Testis (tissue), 5 donors: ENCODE data around the gene ZNF556. TPM values are rescaled to one million over a fixed set of nuclear protein-coding genes. Genes with fewer than 3 reads are reported as not detected.

Source experiments
- DNase-seq: peaks from one replicate; pipeline ENCODE4 v3.0.0-alpha.2; 2019
- H3K27ac ChIP-seq, 2 donors: fragments of 200-600 bp; sonication (generic); one replicate each; pipeline ENCODE4 v1.5.1; 2019
- H3K27me3 ChIP-seq: fragments of 200-600 bp; sonication (generic); one replicate; pipeline ENCODE4 v1.5.1; 2019
- H3K36me3 ChIP-seq: fragments of 200-600 bp; sonication (generic); one replicate; pipeline ENCODE4 v1.5.1; 2017; ENCODE audit warnings: low read depth; ENCODE audit errors: missing control alignments
- H3K4me1 ChIP-seq: fragments of 200-600 bp; sonication (generic); one replicate; pipeline ENCODE4 v1.5.1; 2019
- H3K4me3 ChIP-seq, 2 donors: fragments of 200-600 bp; sonication (generic); one replicate each; pipeline ENCODE4 v1.5.1; 2017 to 2019
- H3K9me3 ChIP-seq: fragments of 200-600 bp; sonication (generic); one replicate; pipeline ENCODE4 v1.5.1; 2017
- POLR2A ChIP-seq: fragments of 450-650 bp; IDR thresholded peaks from one replicate; pipeline ENCODE4 v1.6.1; 2017; ENCODE audit warnings: antibody characterized with exemption, mild to moderate bottlenecking, moderate library complexity
- WGBS, 2 donors: methylation state at CpG; one replicate each; pipeline ENCODE4 v1.1.5; 2018; 5-methylcytosine and 5-hydroxymethylcytosine counted together
- intact Hi-C: fragments of 100-400 bp; cut with DNase I; formaldehyde crosslinking; loops from one replicate; pipeline ENCODE4 v1.15.1; 2023; ENCODE audit warnings: low total_unique reads
- long read RNA-seq, 2 donors: transcript quantifications; one replicate each; lab custom pipeline, GENCODE V29; 2026
- polyA plus RNA-seq: library from polyadenylated mRNA; stranded (reverse); fragments of 350-450 nt; fragmentation: Illumina TruSeq; extraction: RNeasy Lipid Tissue Mini Kit (QIAGEN cat#74804); gene quantifications from one replicate; pipeline ENCODE4 v1.2.3, GENCODE V29; 2014; ENCODE audit warnings: low read depth, low replicate concordance; ENCODE audit not compliant: insufficient read depth
- total RNA-seq, 2 donors: library from RNA; depleted of rRNA; stranded (reverse); fragments of >200 nt; gene quantifications; one replicate each; pipeline ENCODE4 v1.2.3, GENCODE V29; 2016
- TF ChIP-seq, protein P1 (sequence below), 3 experiments: fragments of 450-650 bp in 2 of 3; fragments of 200-600 bp in 1 of 3; sonication (generic) in 1 of 3; IDR thresholded peaks; one replicate each; pipeline ENCODE4 v1.5.1; 2016 to 2019; ENCODE audit warnings: antibody characterized with exemption in 3 of 3, mild to moderate bottlenecking in 2 of 3, moderate library complexity in 1 of 3

The ZNF556 gene
- total RNA-seq (1 to 10 TPM; 2.3 to 2.4 TPM), polyA plus RNA-seq (1.9 TPM)
- long read RNA-seq, donor 1 = 0 reads
- long read RNA-seq, donor 2 = 0 reads

DNA sequence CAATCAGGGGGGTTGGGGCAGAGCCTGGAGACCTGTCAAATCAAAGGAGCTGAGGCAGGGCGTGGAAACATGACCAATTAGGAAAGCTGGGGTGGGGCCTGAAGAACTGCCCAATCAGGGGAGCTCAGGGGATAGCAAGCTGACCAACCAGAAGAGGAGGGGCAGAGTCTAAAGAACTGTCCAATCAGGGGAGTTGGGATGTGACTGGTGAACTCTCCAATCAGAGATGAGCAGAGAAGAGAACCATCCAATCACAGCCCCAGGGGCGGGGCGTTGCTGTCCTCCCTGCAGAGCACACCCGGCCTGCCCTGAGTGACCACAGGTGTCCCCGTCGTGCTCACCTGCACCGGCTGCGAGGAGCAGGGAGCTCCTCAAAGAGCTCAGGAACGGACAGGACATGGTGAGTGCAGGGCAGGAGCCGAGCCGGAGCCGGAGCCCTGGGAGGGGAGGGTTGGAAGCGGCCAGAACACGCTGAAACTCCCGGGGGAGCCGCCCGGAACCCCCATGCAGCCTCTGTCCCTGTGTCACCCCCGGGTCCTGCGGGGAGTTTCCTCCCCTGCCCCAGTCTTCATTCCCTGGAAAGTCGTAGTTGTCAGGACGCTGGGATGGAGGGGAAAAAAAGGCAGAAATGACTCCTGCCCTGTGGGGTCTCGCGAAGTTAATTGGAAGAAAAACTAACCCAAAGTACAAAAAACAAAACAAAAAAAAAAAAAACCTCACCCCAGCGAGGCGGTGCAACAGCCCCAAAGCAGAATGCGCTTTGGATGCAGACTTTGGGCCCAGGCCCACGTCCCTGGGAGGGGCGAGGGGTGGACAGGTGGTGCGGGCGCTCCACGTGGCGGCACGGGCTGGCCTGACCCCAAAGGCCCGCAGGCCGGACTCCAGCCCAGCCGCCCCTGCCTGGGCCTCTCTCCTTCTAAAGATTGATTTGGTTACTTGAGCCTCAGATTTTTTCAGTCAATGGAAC, at the start of gene ZNF556:
TSS of gene ZNF556 (plus strand) at position 311 of the 967 bp plus-strand sequence. CDS start at position 398, 87 bp downstream.
- Histone ChIP-seq H3K4me3 (peak within 1 kb of the TSS; percentile 50), H3K4me1 (no peaks in the 10 kb centered on the region), H3K27ac (no peak within 1 kb of the TSS), H3K27me3 (no peaks in the 10 kb centered on the region), H3K9me3 (no peaks in the 10 kb centered on the region), H3K36me3 (no peaks in the 10 kb centered on the region)
- WGBS, 2 donors = 54 to 59% methylated on average over 36 of the region's 36 CpGs
- TF ChIP-seq POLR2A = no peak
- TF ChIP-seq, protein P1, sequence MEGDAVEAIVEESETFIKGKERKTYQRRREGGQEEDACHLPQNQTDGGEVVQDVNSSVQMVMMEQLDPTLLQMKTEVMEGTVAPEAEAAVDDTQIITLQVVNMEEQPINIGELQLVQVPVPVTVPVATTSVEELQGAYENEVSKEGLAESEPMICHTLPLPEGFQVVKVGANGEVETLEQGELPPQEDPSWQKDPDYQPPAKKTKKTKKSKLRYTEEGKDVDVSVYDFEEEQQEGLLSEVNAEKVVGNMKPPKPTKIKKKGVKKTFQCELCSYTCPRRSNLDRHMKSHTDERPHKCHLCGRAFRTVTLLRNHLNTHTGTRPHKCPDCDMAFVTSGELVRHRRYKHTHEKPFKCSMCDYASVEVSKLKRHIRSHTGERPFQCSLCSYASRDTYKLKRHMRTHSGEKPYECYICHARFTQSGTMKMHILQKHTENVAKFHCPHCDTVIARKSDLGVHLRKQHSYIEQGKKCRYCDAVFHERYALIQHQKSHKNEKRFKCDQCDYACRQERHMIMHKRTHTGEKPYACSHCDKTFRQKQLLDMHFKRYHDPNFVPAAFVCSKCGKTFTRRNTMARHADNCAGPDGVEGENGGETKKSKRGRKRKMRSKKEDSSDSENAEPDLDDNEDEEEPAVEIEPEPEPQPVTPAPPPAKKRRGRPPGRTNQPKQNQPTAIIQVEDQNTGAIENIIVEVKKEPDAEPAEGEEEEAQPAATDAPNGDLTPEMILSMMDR (IDR thresholded peaks at IDR 0.05) = no peak
- peak; percentile 95 for DNase-seq
- intact Hi-C loops = no loop called here

DNA sequence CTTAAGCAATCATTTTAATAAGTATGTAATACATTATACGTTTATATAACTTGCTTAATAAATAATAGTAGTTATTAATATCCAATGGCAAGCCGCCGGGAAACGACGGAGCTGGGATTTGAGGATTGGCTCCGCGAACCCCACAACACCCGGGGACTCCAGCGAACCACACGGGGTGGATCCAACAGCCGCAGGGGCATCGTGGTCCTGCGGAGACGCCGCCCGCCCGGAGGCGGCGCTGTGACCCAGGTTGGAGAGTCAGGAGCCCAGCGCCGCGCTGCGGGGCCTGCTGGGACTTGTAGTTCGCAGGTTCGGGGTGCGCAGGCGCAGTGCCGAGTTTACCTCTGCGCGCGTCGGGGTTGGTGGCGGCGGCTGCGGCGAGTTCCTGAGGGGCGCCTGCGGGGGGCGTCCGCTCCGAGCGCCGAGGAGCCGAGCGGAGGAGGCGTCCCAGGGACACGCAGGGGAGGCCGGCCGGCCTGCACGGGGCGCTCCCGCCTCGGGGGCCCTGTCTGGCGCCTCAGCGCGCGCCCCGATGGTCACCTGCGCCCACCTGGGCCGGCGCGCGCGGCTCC, 47.5 kb upstream of the ZNF556 start, which contains the start of gene ZNF554:
TSS of gene ZNF554 (plus strand) at position 329 of the 572 bp plus-strand sequence. CDS start at position 533, 204 bp downstream.
- intact Hi-C loops = no loop called here
- 0% methylated on average over 17 to 58 of the region's 64 CpGs for WGBS, 2 donors
- Histone ChIP-seq H3K27ac (no peak within 1 kb of the TSS), H3K4me1 (peaks cover 2% of the 10 kb centered on the region), H3K36me3 (no peaks in the 10 kb centered on the region), H3K4me3 (peak within 1 kb of the TSS; percentile 72 to 83), H3K9me3 (no peaks in the 10 kb centered on the region), H3K27me3 (no peaks in the 10 kb centered on the region)
- no peak for TF ChIP-seq POLR2A
- TF ChIP-seq, protein P1 (IDR thresholded peaks at IDR 0.05) = peak; percentile 95 to 99 (median 97)
- peak; percentile 98 for DNase-seq

DNA sequence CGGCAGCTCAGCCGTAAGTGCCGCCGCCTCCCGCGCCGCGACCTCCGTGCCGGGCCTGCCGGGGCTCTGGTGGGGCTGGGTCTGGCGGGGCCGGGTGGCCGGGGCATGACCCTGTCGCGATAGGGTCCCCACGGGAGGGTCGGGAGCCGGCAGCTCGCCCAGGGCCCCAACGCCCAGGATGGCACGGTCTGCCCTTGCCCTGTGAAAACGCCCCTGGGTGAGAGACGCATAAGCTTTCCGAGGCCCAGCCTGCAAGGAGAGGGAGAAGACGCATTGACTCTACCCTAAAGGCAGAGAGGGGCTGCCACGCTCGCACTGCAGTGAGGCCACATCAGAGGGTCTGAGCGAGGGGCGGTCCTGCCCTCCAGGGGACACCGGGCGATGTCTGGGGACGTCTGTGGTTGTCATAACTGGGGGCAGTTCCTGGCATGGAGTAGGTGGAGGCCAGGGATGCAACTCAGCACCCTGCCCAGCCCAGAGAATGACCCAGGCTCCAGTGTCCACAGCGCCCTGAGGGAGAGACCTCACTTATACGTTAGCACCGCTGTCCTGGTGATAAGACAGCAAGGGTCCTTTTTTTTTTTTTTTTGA, 46.9 kb upstream of the ZNF556 start:
- H3K36me3 ChIP-seq = no peaks in the 10 kb centered on the region
- peaks cover 2% of the 10 kb centered on the region for H3K4me1 ChIP-seq
- H3K4me3 ChIP-seq = peak overlapping the region; percentile 72 to 83
- H3K27me3 ChIP-seq = no peaks in the 10 kb centered on the region
- no peak overlapping the region for H3K27ac ChIP-seq
- no peaks in the 10 kb centered on the region for H3K9me3 ChIP-seq
- 1 to 2% methylated on average over 6 to 31 of the region's 36 CpGs for WGBS, 2 donors
- TF ChIP-seq, protein P1 (IDR thresholded peaks at IDR 0.05) = no peak
- no peak for TF ChIP-seq POLR2A
- intact Hi-C loops = no loop called here
- no peak for DNase-seq

DNA sequence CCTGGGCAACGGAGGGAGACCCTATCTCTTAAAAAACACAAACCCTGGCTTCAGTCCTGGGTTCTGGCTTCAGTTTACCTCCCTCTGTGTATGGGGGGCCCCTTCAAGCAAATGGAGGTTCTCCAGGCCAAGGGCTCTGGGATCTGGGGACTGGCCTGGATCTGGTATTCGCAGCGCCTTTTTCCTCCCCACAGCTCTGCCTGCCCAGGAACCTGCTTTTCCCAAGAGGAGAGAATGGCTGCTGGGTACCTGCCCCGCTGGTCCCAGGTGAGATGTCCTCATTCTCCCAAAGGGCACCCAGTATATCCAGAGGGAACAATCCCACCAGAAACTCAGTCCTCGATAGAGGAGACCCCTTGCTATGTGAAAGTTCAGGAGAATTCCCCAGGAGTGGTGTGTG, 44.3 kb upstream of the ZNF556 start:
- 95 to 98% methylated on average over 5 of the region's 5 CpGs for WGBS, 2 donors
- Histone ChIP-seq H3K4me1 (peaks cover 2% of the 10 kb centered on the region), H3K27ac (no peak overlapping the region), H3K9me3 (no peaks in the 10 kb centered on the region), H3K36me3 (no peaks in the 10 kb centered on the region), H3K4me3 (no peak overlapping the region), H3K27me3 (no peaks in the 10 kb centered on the region)
- no peak for DNase-seq
- no peak for TF ChIP-seq POLR2A
- TF ChIP-seq, protein P1 (IDR thresholded peaks at IDR 0.05) = no peak
- intact Hi-C loops = no loop called here
